Stimulated activated CD4-positive, alpha-beta T cell treated with anti-CD3 and anti-CD28 coated beads, Interleukin-4, amount 100 ng/mL, for 24 hours (primary cell): ENCODE data around the gene KCTD1.

Experiments
- DNase-seq: peaks from one replicate; pipeline ENCODE4 v3.0.0-alpha.2; 2020

KCTD1 gene

DNA sequence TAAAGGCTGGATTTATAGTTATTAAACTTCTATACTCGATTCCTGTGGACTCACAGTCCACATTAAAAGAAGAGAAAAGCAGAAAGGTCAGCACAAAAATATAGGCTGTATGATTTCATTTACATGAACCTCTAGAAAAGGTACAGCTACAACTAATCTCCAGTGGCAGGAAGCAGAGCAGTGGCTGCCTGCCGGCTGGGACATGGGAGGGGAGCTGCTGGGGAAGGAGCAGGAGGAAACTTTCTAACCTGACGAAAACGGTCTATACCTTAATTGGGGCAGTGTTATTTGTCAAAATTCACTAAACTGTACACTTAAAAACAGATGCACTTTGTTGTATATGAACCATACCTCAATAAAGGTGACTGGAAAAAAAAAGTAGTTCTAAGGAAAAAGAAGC lies 26.7 kb downstream of the KCTD1 start:
- no peak for DNase-seq

DNA sequence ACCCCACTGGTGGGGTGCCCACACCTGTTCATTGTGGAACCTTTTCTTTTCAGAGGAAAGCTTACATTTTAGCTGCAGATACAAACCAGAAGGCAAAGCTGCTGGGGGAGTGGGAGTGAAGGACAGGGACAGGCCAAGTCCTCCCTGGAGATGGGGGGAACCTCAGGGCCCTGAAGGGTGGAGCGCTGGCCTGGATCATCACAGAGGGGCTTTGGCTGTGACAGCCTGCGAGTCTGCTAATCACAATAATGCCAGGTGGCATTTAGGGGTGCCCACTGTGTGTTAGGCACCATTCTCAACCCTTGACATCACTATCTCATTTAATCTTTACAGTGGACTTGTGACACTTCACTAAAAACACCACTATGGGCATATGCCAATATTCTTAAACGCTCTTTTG lies 27.4 kb downstream of the KCTD1 start:
- no peak for DNase-seq

DNA sequence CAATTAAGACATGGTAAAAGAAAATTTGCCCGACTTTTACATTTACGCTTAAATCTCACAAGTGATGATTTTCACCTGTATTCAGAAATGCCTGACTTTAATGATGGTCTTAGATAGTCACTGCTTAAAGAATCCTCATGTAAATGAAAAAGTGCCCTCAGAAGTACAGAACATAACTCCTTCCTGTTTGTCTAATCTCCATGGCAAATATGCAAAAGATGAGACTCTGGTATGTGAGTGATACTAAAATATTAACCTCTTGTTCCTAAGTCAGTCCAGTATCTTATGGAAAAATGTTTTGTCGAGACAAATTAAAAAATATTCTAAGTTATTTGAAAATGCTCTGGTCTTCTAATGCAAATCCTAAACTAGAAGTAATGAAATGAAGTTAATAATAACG lies 29.2 kb downstream of the KCTD1 start:
- no peak for DNase-seq

DNA sequence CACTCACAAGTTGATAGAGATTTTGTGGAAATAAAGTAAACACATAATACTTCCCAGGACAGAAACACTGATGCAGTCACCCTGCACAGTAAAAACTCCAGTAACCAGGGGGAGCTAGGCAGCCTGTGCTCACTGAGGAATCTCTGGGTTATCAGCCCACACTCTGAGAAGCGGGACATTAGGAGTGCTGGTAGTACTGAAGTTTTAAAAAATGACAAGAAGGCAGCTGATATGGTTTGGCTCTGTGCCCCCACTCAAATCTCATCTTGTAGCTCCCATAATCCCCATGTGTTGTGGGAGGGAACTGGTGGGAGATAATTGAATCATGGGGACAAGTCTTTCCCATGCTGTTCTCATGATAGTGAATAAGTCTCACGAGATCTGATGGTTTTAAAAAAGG lies 31.4 kb downstream of the KCTD1 start:
- DNase-seq = no peak

DNA sequence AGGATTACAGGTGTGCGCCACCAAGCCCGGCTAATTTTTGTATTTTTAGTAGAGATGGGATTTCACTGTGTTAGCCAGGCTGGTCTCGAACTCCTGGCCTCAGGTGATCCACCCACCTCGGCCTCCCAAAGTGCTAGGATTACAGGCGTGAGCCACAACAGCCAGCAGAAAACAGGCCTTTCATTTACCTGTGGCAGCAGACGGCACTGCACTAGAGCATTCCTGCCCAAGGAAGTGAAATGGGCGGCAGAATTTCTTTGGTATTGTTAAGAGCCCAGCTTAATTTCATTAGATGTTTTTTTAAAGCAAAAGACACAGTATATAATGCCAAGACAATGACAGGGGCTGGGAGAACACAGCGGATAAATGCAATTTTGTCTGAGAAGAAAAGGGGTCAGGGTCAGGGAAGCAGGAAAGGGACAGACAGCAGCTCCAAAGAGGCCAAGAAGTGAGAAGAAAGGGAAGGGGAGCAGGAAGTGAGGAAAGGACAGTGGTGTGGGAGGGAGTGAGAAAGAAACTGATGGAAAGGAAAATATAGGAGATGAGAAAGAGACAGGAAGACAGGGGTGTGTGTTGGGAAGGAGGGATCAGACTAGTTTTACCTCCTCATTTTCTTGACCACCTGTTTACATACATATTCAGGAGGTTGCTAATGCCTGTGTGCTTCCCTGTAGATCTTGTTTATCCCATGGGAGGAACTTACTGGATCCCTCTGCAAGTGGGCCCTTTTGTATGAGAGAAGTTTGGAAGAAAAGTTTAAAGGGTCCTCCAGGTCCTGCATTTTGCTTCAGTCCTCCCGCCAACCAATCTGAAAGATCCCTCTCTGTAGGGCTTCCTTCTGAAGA lies 32.5 kb downstream of the KCTD1 start:
- no peak for DNase-seq

DNA sequence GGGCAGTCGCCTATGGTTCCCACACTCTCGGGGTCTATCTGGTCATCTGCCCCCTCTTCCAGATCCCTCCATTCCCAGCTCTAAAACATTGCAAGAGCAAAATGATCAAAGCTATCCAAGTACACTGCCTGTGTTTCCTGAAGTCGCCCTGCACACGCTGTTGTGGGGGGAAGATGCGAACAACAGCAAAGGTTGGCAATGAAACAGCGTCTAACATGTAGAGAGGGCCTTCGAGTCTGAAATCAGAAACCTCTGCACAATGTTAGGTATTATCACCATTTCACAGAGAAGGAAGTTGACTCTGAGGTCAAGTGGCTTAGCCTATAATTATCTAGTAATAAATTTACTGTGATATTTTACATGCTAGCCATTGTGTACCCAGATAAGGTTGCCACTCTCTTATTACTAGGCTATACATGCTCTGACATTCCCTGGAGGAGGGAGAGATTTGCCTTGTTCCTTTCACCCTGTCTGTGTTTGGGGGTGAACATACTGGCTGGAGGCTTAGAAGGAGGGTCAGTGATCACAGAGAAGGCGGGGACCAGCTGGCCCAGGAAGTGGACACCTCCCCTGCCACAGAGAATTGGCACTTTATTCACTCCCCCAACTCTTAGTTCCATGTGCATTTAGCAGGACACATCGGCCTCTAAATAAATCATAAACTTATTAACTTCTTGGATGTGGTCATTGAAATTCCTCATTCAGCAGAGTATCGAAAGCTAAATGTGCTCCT lies 36.8 kb downstream of the KCTD1 start:
- no peak for DNase-seq

DNA sequence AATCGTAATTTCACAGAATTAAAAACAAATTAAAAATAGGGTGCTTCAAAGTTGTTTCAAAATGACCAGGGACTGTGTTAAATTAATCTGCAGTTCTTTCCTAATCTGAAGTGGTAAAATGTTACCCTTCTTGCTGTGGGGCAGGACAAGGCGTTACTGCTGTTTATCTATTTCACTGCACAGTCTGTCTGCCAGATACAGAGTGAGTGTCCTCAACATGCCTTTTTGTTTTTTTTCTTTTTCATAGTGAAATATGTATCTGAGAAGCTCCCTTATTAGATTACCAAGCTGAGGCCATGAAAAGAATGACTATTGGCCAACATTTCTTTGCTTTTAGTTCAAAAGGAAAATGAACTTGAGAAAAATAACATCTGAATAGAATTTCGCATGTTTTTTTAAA lies 38.0 kb downstream of the KCTD1 start:
- no peak for DNase-seq

DNA sequence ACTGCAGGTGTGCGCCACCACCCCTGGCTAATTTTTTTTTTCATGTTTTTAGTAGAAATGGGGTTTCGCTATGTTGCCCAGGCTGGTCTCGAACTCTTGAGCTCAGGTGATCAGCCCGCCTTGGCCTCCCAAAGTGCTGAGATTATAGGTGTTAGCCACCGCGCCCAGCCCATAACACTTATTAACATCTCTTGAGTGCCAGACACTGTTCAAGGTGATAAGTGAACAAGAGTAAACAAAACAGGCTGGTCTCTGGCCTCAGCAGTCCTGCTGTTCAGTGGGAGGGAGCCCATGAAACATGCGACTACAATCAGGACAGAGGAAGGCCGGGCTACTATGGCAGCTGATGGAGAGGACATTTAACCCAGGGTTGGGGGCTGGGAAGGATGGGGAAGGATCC lies 42.3 kb downstream of the KCTD1 start:
- no peak for DNase-seq

DNA sequence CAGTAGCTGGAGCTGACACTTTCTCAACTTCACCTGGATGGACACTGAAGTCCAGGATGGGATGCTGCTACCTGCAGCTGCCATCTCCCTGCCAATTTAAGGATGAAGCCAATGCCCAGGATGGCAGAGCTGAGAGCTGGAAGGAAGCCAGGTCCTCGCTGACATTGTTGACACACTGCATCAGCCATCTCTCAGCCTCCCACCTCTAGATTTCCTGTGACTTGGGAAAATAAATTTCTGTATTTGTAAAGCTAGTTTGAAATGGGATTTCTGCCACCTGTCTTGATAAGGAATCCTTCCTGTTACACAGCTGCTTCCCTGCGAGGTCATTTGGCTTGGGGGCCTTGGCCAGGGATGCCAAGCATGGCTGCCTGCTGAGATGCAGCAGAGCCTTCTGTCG lies 43.5 kb downstream of the KCTD1 start:
- no peak for DNase-seq

DNA sequence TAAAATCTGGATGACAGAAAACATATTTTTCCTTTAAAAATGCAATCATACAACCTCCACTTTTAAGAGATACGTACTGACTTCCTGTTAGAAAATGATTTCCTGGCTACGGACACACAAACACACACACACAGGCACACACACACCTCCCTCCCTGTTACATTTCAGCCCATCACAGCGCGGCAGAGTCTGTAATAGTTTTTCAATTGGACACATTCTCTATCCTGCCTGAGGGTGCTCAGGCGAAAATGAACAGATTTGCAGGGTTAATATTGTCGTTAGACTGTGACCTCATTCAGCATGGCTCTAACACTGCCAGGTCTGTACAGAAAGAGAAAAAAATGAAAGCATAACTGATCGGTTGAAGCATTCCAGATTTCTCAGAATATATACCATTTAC lies 45.0 kb downstream of the KCTD1 start:
- no peak for DNase-seq

DNA sequence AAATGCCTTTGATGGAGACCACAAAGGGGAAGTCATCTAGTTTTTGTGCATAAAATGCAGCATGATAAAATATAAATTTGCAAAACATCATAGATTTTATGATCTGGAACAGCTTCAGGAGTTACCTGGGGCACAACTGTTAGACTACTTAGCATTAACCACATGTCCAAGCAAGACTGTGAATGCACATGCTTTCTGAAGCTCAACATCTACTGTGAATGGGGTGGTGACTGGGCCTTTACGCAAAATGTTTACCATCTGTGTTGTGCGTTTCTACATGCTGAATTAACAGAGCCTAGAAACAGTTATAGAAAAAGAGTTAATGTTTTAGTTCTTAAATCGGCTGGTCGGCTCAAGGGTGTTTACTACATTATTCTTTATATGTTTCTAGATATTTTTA lies 45.5 kb downstream of the KCTD1 start:
- no peak for DNase-seq

DNA sequence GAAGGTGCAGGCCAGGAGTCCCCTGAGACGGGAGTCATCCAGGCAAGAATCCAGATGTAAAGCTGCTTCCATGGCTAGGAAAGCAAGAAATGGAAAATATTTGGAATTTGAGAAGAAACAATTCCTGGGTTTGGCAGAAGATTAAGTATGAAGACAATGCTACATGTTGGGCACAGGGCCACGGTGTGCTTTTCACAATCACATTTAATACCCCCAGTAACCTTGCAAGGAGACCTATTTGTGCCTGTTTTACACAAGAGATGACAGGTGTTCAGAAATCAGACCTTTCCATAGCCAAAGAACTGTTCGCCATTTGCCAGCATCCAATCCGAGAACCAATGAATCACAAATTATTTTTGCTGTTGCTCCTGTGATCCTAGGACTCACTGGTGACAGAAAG lies 50.5 kb downstream of the KCTD1 start:
- DNase-seq = no peak

DNA sequence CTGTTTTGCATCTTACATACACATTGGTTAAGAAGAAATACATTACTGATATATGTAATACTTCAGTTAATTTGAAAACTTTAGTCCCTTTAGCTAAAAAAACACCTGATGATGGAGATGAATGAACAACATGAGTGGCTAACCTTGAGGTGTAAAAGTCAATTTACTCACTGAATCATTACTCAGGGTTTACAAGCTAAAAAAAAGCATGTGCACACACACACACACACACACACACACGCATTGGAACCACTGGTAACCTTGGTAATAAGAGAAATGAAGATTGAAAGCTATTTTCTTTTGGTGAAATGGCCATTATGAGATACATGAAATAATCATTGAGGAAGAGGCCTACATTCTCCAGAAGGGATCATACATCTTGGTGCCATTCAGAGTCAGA lies 51.8 kb downstream of the KCTD1 start:
- no peak for DNase-seq

DNA sequence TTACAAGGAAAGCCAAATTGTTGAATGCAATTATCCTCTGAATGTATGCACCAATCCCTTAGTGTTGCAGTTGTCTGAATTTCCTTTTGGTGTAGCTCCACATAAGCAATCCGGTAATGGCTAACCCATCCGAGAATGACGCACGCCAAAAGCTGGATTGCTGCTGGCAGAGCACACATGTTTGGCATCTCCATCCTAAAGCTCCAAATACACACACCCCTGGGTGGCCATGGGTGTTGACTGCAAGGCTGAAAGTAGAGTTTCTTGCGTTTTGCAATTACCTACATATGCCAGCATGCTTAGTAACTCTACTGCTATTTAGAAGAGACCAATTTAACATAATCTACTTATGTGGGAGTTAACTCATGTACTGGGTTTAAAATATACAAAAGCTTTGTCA lies 53.1 kb downstream of the KCTD1 start:
- no peak for DNase-seq

DNA sequence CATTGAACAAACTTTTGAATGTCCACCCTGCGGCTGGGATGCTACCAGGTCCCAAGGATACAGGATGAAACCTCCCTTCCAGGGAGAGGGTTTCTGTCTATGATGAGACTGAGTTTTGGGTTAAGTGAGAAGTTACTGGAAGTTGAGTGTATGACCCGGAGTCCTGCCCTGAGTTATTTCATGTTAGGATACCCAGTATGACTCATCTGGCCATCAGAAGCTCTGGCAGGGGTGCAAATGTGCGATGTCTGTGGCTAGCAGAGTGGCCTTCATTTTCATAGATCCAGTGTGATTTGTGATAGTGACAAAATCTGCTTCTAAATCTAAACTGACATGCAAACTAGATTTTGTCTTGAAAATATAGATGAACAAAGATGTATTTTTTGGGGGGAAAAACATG lies 55.3 kb downstream of the KCTD1 start:
- no peak for DNase-seq

DNA sequence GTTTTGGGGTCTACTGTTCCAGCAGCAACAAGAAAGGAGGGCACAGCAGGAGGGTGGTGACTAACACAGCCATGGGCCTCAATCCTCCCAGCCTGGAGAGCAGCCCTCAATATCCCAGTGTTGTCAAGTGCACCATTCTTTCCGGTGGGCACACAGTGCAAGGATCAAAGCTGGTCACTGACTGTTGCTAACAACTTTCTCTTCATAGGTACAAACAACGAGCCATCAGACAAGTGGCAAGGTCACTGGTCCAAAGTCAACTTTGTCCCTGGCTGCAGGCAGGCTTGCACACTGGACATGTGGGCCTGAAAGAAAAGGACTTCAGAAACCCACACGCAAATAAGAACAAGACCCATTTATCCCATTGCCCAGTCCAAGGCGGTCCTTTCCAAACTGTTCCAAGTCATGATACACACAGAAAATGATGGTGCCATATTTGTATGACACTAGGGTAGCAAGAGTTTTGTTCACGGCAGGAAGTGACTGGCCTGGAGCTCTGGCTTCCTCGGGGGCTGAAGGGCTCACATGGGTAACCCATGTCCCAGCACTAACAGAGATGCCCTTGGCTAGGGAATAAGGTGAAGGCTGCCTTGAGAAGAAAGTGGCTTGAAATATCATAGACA lies 57.0 kb downstream of the KCTD1 start:
- no peak for DNase-seq

DNA sequence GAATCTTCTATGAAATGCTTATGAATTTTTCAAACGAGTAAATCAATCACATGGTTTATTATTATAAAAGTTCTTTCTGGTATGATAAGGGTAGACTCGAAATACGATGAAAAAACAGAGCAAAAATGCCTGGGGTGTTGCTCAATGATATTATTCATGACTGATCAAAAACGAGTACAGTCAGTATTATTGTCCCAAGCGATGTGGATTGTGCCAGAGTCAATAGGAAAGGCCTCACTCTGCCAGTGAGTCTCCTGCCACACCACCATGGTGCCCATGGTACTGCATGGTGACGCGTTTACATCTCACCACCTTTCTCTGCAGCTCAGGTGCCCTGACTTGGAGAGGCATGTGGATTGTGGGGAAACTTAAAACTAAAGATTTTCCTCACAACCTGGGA lies 58.5 kb downstream of the KCTD1 start:
- no peak for DNase-seq

DNA sequence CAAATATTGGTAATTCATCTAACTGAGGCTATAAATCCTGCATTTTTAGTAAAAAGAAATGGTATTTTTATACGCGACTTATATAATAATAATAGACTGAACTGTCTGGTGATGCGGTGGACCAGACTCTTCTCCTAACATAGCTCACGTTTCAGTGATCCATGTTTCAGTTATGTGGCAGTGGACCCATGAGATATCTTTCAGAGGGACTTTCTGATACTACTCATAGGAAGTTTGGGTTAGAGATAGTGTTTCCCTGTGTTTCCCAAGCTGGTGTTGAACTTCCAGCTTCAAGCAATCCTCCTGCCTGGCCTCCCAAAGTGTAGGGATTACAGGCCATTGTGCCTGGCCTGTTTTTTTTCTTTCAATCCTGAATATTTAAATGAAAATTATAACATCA lies 59.2 kb downstream of the KCTD1 start:
- no peak for DNase-seq

DNA sequence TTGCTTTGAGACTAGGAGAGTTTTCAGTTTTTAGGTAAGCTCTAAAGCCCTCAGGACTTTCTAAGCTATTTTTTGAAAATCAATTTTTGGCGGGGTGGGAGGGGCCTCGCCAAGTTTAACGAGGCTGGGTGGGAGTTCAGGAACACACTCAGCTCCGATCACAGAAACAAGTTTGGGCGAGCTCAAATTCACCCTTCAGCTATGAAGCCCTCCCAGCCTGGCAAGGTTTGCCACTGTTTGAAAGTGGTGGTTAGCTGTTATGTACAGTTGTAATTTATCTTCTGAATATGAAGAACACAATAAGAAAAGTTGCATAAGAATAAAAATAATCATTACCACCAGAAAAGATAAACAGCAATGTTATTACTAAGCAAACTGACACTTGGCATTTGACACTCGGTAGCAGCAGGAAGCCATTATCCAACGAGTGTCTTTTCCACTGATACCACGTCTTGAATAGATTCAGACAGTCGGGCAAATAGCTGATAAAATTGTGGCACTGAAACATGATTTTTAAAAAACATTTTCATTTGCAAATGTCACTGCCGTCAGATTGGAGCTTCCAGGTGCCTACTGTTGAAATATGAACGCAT lies 59.8 kb downstream of the KCTD1 start:
- DNase-seq = no peak

DNA sequence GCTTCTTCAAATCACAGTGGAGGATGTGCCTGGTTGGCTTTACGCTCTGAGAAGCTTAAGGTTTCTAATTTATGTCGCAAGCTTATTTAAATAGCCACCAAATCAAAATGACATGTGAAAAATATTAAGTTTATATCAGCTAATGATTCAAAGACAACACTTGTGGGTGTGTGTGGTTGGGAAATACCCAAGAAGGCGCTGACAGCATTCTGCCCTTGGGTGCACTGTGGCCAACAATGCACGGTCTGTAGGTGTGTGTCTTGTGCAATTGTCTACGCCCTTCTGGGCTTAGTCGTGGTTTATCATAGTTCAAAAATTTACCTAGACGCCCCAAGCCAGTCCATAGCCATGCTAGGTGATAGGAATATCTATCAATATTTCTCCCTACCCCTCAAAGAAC lies 60.9 kb downstream of the KCTD1 start:
- DNase-seq = no peak

DNA sequence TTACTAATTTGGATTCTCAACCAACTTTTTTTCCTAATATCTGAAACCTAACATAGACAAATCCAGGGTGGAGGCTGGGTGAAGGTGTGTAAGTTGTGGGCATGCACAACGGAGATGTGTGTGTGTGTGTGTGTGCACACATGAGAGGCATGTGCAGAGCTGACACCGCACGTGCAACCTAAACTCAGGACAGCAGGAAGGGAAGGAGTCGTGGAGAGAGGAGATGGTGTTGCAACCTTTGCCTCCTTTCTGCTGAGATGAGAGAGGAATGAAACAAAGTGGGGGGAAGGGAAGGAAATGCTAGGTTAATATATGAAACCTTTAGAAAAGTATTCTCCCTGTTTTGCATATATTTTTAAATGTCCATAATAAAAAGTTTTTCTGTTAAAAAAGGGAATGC lies 64.7 kb downstream of the KCTD1 start:
- no peak for DNase-seq

DNA sequence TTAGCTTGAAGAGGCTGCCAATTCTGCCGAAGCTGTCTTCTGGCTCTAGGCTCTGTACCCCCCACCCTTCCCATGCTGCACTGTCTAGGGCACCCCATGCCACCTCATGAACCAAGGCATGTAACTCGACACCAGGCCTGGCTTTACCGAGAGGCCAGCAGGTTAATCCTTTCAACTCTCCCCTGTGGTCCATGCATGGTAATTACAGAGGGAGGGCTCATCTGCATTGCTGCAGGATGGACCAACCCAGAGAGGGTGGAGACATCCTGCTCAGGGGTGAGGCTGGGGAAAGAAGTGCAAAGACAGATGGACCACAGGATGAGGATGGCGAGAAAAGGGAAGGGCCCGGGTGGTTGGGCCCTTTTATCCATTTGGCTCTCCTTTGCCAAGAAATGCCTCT lies 65.8 kb downstream of the KCTD1 start:
- no peak for DNase-seq

DNA sequence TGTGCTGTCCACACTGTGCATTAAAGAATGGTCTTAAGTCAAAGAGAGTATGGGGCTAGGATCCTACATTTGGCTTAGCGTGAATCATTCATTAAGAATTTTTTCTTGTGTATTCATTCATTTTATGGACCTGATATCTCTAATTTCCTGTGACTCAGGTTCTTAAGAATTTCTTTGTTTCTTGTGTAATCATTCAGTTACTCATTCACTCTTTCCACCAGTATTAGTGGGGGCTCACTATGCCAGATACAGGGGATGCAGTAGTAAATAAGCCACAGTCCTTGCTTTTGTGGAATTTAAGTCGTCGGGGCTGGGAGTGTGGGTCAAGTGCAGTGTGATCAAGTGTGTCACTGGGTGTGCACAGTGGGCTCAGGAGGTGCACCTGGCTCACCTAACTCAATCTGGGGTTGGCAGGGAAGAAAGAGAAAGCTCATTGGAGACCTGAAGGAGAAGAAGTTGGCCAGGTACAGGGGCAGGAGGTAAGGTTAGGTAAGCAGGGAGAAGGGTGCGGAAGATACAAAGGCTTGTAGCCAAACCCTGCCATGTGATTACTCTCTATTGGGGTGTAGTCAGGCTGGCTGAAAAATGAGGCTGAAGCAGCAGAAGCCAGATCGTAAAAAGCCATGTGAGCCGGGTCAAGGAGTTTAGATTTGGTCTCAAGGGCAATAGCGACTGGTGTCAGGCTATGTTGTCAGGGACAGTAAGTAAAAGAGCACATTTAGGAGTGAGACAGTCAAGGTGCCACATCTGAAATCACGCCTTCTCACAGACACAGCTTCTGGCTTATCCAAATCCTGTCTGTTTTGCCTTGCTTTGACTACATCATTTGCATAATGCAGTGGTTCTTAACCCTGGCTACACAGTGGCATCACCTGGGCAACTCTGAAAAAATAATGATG lies 67.2 kb downstream of the KCTD1 start:
- no peak for DNase-seq
